Measurements from ENCODE around the gene XRCC4. TPM values are rescaled to one million over a fixed set of nuclear protein-coding genes. Genes with fewer than 3 reads are reported as not detected.

Gene XRCC4
- total RNA-seq (2016; rRNA removed; fragmentation: Illumina TruSeq; extraction: Trizol) = 12.6 and 21.8 TPM in 2 replicates
- total RNA-seq (2016; cell fraction: cytosol; rRNA removed; fragmentation: Illumina TruSeq; extraction: Trizol; ENCODE audit: low read depth) = 3.6 and 3.7 TPM in 2 replicates
- 13.0 and 21.9 TPM in 2 replicates for total RNA-seq (2016; cell fraction: insoluble cytoplasmic fraction; rRNA removed; fragmentation: Illumina TruSeq; extraction: Trizol)
- total RNA-seq (2016; cell fraction: membrane; rRNA removed; fragmentation: Illumina TruSeq; extraction: Trizol) = 4.2 and 5.0 TPM in 2 replicates
- total RNA-seq (2016; cell fraction: nucleus; rRNA removed; fragmentation: Illumina TruSeq; extraction: Trizol) = 15.2 and 16.2 TPM in 2 replicates
- polyA plus RNA-seq (2011; rRNA removed) = 2.0 and 2.8 TPM in 2 replicates
- 0.98 and 1.6 TPM in 2 replicates for polyA plus RNA-seq (2011; cell fraction: cytosol; rRNA removed)
- 0.58 and 0.66 TPM in 2 replicates for polyA plus RNA-seq (2011; cell fraction: nucleus; rRNA removed)
- polyA plus RNA-seq (2012) = 3.8 and 6.4 TPM in 2 replicates
- 1.5 and 1.9 TPM in 2 replicates for polyA plus RNA-seq (2016; cell fraction: cytosol; fragmentation: Illumina TruSeq; extraction: Trizol; ENCODE audit: low read depth)
- polyA plus RNA-seq (2016; cell fraction: insoluble cytoplasmic fraction; fragmentation: Illumina TruSeq; extraction: Trizol; ENCODE audit: low read depth) = 17.3 and 22.9 TPM in 2 replicates
- 2.8 and 2.9 TPM in 2 replicates for polyA plus RNA-seq (2016; cell fraction: membrane; fragmentation: Illumina TruSeq; extraction: Trizol; ENCODE audit: low read depth)
- 6.1 TPM in 2 replicates for polyA plus RNA-seq (2016; cell fraction: nucleus; fragmentation: Illumina TruSeq; extraction: Trizol; ENCODE audit: insufficient read depth, low read depth)
- polyA minus RNA-seq (2011; rRNA and poly(A)+ RNA removed; ENCODE audit: low replicate concordance) = 0.46 and 1.4 TPM in 2 replicates
- polyA minus RNA-seq (2011; cell fraction: cytosol; rRNA and poly(A)+ RNA removed) = 1.1 and 1.6 TPM in 2 replicates
- 11.3 and 12.4 TPM in 2 replicates for polyA minus RNA-seq (2011; cell fraction: nucleus; rRNA and poly(A)+ RNA removed)
- Bru-seq, nascent RNA = percentile 48 among the genes with signal in this experiment
- BruChase-seq, experiment 1, labeled RNA remaining after a 6-hour chase = percentile 35 among the genes with signal in this experiment
- percentile 43 among the genes with signal in this experiment for BruChase-seq, experiment 2, labeled RNA remaining after a 2-hour chase
- long read RNA-seq, experiment 1, partial matches to known transcripts = 4 of 11 reads
- long read RNA-seq, experiment 1, other reads (novel, unspliced or antisense) = 1 of 11 reads
- long read RNA-seq, experiment 2, partial matches to known transcripts = 0 of 4 reads
- long read RNA-seq, experiment 2, other reads (novel, unspliced or antisense) = 2 of 4 reads

DNA sequence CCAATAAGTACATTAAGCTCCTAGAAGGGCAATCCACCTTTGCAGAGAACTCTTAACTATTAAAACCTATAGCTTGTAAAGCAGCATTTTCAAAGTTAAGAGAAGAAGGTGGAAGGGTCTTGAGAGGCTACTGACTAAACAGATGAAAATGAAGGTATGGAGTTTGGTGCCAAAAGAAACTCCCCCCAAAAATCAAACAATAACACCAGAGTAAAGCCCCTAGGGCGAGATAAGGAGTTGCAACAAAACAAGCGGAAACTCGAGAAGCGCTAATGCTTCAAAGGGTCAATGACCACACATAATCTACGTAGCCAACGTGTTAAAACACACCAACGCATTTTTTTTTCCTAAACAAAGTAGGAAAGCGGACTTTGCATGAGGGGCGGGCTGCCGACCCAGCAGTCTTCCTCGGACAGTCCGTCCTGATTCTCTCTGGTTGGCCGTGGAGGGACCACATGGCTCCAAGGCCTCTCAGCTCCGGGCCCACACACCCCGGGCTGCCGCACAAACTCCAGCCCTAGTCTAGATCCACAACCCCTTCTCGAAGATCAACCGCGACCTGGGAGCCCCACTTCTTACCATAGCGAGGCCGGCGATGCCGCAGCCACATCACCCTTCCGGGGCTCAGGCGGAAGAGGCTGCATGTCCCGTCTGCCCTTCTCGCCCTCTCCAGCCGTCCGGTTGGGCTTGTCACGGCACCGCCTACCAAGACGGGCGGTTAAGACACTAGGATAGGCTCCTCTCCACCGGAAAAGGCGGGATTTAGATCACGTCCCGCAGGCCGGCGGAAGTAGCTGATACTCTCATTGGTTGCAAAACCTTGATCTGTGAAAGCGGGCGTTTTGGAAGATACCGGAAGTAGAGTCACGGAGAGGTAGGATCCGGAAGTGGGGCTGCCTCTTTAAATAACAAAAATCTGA is at the start of gene XRCC4, which contains the start of gene TMEM167A:
XRCC4 (plus strand) TSS at position 806 of the 920 bp plus-strand sequence. CDS start 27,373 bp downstream, outside the sequence.
TMEM167A (minus strand) TSS at position 653 of the 920 bp plus-strand sequence; CDS start at position 582, 71 bp downstream.
- peaks cover 55% of the 10 kb centered on the region for H3K79me2 ChIP-seq (ENCODE audit: insufficient read depth, low read length)
- H3K4me2 ChIP-seq (ENCODE audit: low read depth, low read length) = peak within 1 kb of the TSS; percentile 76
- H3K4me1 ChIP-seq (ENCODE audit: insufficient read depth, low read length) = peaks cover 49% of the 10 kb centered on the region
- in situ Hi-C loops (cut with HindIII; ENCODE audit: extremely low pct_ligation_motif_present, low pct_unique_long_range_greater_than_20kb) = loop anchor here (25.0 kb wide), 2 partner anchors 485 to 715 kb away; no protein-coding TSS in a partner anchor
- peak; percentile 99 for ATAC-seq
- H4K20me1 ChIP-seq (ENCODE audit: insufficient read depth, low read length) = no peaks in the 10 kb centered on the region; the same call in 1 of the 2 replicates
- intact Hi-C loops (cut with micrococcal nuclease; ENCODE audit: unreplicated experiment) = loop anchor here (1.0 to 10.0 kb wide), 5 partner anchors 101 to 722 kb away; no protein-coding TSS in a partner anchor
- BruUV-seq (replicated peaks) = TSS peak; percentile 71
- peak; percentile 99 for DNase-seq (ENCODE audit: low spot score)
- H3K9ac ChIP-seq (ENCODE audit: insufficient read depth, low read depth, low read length) = peak within 1 kb of the TSS; percentile 91
- under 1% methylated on average over 16 of the region's 44 CpGs for WGBS (ENCODE audit: low lambda C conversion rate)
- peak within 1 kb of the TSS; percentile 96 for H2AFZ ChIP-seq (ENCODE audit: low read length)
- CTCF ChIA-PET (ENCODE audit: low intra/inter-chr PET ratio, low total read pairs) = no interaction called here
- no peaks in the 10 kb centered on the region for H3K9me3 ChIP-seq (ENCODE audit: low read length)
- POLR2A ChIA-PET = interaction anchor here (0.7 to 1.3 kb wide), 5 partner anchors 17 to 711 kb away, joined by 3 to 5 read pairs (median 3); no protein-coding TSS in a partner anchor
- peak within 1 kb of the TSS; percentile 83 to 94 (median 90) for H3K4me3 ChIP-seq (replicated peaks in 1 of 3; ENCODE audit: insufficient read depth in 1 of 3, low read depth in 2 of 3, low read length in 3 of 3)
- peak within 1 kb of the TSS; percentile 94 for H3K27ac ChIP-seq (ENCODE audit: extremely low read length, insufficient read depth, low read length)
- H3K27me3 ChIP-seq (ENCODE audit: control insufficient read depth in 1 of 2, insufficient read depth in 2 of 2, low read length in 2 of 2) = no peaks in the 10 kb centered on the region; a peak in 1 of 5 replicates
- H3K36me3 ChIP-seq (replicated peaks in 1 of 2; ENCODE audit: control insufficient read depth in 1 of 2, insufficient read depth in 2 of 2, low read length in 2 of 2) = no peaks in the 10 kb centered on the region
- FAIRE-seq = peak; percentile 89
- TF ChIP-seq, protein P1, sequence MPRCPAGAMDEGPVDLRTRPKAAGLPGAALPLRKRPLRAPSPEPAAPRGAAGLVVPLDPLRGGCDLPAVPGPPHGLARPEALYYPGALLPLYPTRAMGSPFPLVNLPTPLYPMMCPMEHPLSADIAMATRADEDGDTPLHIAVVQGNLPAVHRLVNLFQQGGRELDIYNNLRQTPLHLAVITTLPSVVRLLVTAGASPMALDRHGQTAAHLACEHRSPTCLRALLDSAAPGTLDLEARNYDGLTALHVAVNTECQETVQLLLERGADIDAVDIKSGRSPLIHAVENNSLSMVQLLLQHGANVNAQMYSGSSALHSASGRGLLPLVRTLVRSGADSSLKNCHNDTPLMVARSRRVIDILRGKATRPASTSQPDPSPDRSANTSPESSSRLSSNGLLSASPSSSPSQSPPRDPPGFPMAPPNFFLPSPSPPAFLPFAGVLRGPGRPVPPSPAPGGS (CRISPR knock-in tag; IDR thresholded peaks at IDR 0.05) = no peak; the same call in 1 of the 2 replicates
- peak; percentile 86 for TF ChIP-seq GABPA (IDR thresholded peaks at IDR 0.05; ENCODE audit: low read depth, low read length)
- peak; percentile 97 for TF ChIP-seq GABPA (CRISPR knock-in tag; IDR thresholded peaks at IDR 0.05; ENCODE audit: low read depth)
- 0 out of 2 replicates have a peak, but pooled peaks have one; percentile 47 for TF ChIP-seq ZNF20 (CRISPR knock-in tag; IDR thresholded peaks at IDR 0.05)
- TF ChIP-seq, protein P2, sequence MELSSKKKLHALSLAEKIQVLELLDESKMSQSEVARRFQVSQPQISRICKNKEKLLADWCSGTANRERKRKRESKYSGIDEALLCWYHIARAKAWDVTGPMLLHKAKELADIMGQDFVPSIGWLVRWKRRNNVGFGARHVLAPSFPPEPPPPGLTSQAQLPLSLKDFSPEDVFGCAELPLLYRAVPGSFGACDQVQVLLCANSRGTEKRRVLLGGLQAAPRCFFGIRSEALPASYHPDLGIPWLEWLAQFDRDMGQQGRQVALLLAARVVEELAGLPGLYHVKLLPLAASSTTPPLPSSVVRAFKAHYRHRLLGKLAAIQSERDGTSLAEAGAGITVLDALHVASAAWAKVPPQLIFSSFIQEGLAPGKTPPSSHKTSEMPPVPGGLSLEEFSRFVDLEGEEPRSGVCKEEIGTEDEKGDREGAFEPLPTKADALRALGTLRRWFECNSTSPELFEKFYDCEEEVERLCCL (CRISPR knock-in tag; IDR thresholded peaks at IDR 0.05; ENCODE audit: borderline replicate concordance) = no peak
- TF ChIP-seq, protein P3, sequence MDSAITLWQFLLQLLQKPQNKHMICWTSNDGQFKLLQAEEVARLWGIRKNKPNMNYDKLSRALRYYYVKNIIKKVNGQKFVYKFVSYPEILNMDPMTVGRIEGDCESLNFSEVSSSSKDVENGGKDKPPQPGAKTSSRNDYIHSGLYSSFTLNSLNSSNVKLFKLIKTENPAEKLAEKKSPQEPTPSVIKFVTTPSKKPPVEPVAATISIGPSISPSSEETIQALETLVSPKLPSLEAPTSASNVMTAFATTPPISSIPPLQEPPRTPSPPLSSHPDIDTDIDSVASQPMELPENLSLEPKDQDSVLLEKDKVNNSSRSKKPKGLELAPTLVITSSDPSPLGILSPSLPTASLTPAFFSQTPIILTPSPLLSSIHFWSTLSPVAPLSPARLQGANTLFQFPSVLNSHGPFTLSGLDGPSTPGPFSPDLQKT (CRISPR knock-in tag; IDR thresholded peaks at IDR 0.05; ENCODE audit: borderline replicate concordance) = peak; percentile 74; the same call in 1 of the 2 replicates
- TF ChIP-seq, protein P4, sequence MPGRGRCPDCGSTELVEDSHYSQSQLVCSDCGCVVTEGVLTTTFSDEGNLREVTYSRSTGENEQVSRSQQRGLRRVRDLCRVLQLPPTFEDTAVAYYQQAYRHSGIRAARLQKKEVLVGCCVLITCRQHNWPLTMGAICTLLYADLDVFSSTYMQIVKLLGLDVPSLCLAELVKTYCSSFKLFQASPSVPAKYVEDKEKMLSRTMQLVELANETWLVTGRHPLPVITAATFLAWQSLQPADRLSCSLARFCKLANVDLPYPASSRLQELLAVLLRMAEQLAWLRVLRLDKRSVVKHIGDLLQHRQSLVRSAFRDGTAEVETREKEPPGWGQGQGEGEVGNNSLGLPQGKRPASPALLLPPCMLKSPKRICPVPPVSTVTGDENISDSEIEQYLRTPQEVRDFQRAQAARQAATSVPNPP (CRISPR knock-in tag; IDR thresholded peaks at IDR 0.05) = peak; percentile 15; the same call in 1 of the 2 replicates
- TF ChIP-seq SP4 (CRISPR knock-in tag; IDR thresholded peaks at IDR 0.05) = peak; percentile 20; the same call in 1 of the 2 replicates
- peak; percentile 79 for TF ChIP-seq KDM2A (CRISPR knock-in tag; IDR thresholded peaks at IDR 0.05; ENCODE audit: borderline replicate concordance, low read depth)
- TF ChIP-seq, protein P5, sequence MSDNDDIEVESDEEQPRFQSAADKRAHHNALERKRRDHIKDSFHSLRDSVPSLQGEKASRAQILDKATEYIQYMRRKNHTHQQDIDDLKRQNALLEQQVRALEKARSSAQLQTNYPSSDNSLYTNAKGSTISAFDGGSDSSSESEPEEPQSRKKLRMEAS (IDR thresholded peaks at IDR 0.05) = peak; percentile 76
- TF ChIP-seq GATAD2A (CRISPR knock-in tag; IDR thresholded peaks at IDR 0.05) = no peak; the same call in 1 of the 2 replicates
